Measurements from ENCODE around the gene HES2. TPM values are rescaled to one million over a fixed set of nuclear protein-coding genes. Genes with fewer than 3 reads are reported as not detected.

Gene HES2
- total RNA-seq, 2 donors from 2014 or later, result not detected

DNA sequence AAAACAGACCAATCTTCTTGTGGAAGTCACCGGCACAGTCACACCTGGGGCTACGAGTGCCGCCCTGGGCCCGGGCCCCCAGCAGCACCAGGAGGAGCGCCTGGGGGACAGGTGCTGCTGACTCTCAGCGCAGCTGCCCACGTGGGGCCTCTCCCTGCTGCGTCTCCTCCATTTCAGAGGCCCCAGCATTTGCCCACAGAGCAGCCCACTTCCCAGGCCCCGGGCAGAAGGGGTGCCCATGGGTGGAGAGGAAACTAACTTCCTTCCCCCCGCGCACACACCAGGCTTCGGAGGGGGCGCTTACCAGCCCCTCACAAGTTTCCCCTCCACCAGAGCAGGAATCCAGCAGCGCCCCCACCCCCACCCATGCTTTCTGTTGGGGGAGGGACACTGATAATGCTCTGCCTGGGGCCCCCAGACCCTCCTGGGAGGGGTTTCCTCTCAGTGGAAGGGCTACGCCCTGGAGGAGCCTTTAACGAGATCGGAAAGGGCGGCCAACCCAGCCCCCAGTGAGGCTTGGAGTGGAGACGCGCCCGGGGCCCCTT, 45.8 kb upstream of the HES2 start:
- no peak for DNase-seq
- H3K27ac ChIP-seq (ENCODE audit: low read depth, low read length), result no peak overlapping the region
- no peaks in the 10 kb centered on the region for H3K9me3 ChIP-seq (ENCODE audit: control insufficient read depth, low read length)
- H3K36me3 Mint-ChIP-seq (ENCODE audit: low read depth), result peaks cover 51% of the 10 kb centered on the region
- H3K27ac Mint-ChIP-seq, result no peak overlapping the region
- peaks cover 14% of the 10 kb centered on the region for H3K36me3 ChIP-seq (ENCODE audit: control insufficient read depth, insufficient read depth, low read length)
- H3K9ac ChIP-seq (ENCODE audit: extremely low read depth, low read length, poor library complexity, severe bottlenecking), result no peak overlapping the region
- H3K4me3 ChIP-seq (ENCODE audit: low read length), result no peak overlapping the region
- H3K27me3 Mint-ChIP-seq (ENCODE audit: insufficient read depth), result peaks cover 16% of the 10 kb centered on the region
- no peak overlapping the region for H3K4me3 Mint-ChIP-seq
- WGBS, 2 experiments (ENCODE audit: insufficient coverage in 1 of 2, insufficient read length in 1 of 2), result 85 to 89% methylated on average over 16 to 21 of the region's 21 CpGs
- H3K27me3 ChIP-seq (ENCODE audit: control insufficient read depth, insufficient read depth, low read length, poor library complexity, severe bottlenecking), result no peaks in the 10 kb centered on the region
- no peaks in the 10 kb centered on the region for H3K9me3 Mint-ChIP-seq
- H3K4me1 Mint-ChIP-seq, result peaks cover 2% of the 10 kb centered on the region
- no peaks in the 10 kb centered on the region for H3K4me1 ChIP-seq (ENCODE audit: control insufficient read depth, insufficient read depth, low read length)
- TF ChIP-seq CTCF (conservative IDR thresholded peaks at IDR 0.05), result no peak

DNA sequence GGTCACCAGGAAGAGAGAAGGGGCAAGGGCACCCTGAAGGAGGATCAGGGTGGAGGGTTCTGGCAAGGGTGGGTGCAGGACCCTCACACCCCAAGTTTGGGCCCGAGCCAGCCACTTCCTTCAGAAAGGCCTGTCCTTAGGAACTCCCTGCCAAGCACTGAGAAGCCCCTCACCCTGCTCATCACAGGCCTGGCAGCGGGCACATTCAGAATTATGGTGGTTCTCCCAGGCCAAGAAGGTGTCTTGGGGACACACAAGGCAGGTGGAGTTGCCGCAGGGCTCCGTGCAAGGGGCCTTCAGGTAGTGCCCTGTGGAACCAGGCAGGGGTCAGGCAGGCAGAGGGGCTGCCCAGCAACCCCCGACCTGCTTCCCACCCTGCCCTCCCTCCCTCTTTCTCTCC, 45.2 kb upstream of the HES2 start:
- Mint-ChIP-seq H3K4me3 (no peak overlapping the region), H3K27me3 (ENCODE audit: insufficient read depth) (peaks cover 16% of the 10 kb centered on the region), H3K9me3 (no peaks in the 10 kb centered on the region), H3K27ac (no peak overlapping the region), H3K4me1 (peaks cover 2% of the 10 kb centered on the region), H3K36me3 (ENCODE audit: low read depth) (peaks cover 45% of the 10 kb centered on the region)
- 86 to 93% methylated on average over 5 of the region's 5 CpGs for WGBS, 2 experiments (ENCODE audit: insufficient coverage in 1 of 2, insufficient read length in 1 of 2)
- Histone ChIP-seq H3K27me3 (ENCODE audit: control insufficient read depth, insufficient read depth, low read length, poor library complexity, severe bottlenecking) (no peaks in the 10 kb centered on the region), H3K27ac (ENCODE audit: low read depth, low read length) (no peak overlapping the region), H3K4me3 (ENCODE audit: low read length) (no peak overlapping the region), H3K9me3 (ENCODE audit: control insufficient read depth, low read length) (no peaks in the 10 kb centered on the region), H3K4me1 (ENCODE audit: control insufficient read depth, insufficient read depth, low read length) (no peaks in the 10 kb centered on the region), H3K9ac (ENCODE audit: extremely low read depth, low read length, poor library complexity, severe bottlenecking) (no peak overlapping the region), H3K36me3 (ENCODE audit: control insufficient read depth, insufficient read depth, low read length) (peaks cover 14% of the 10 kb centered on the region)
- TF ChIP-seq CTCF (conservative IDR thresholded peaks at IDR 0.05), result no peak
- no peak for DNase-seq

DNA sequence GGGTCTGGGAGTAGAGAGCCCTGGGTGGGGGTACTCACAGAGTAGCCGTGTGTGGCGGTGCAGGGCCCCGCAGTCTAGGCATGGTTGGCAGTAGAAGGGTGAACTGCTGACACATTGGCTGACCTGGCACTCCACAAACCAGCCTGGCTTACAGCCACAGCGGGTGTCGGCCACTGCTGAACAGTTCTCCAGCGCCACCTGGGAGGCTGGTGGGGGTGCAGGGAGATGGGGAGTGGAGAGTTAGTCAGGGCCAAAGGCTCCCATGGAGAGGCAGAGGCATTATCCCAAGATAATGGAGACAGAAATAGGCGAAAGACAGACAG, 44.8 kb upstream of the HES2 start:
- H3K27me3 Mint-ChIP-seq (ENCODE audit: insufficient read depth), result peaks cover 17% of the 10 kb centered on the region
- WGBS, 2 experiments (ENCODE audit: insufficient coverage in 1 of 2, insufficient read length in 1 of 2), result 85 to 94% methylated on average over 5 to 7 of the region's 7 CpGs
- no peak overlapping the region for H3K27ac Mint-ChIP-seq
- peaks cover 41% of the 10 kb centered on the region for H3K36me3 Mint-ChIP-seq (ENCODE audit: low read depth)
- H3K36me3 ChIP-seq (ENCODE audit: control insufficient read depth, insufficient read depth, low read length), result peaks cover 10% of the 10 kb centered on the region
- no peaks in the 10 kb centered on the region for H3K4me1 ChIP-seq (ENCODE audit: control insufficient read depth, insufficient read depth, low read length)
- no peak overlapping the region for H3K27ac ChIP-seq (ENCODE audit: low read depth, low read length)
- TF ChIP-seq CTCF (conservative IDR thresholded peaks at IDR 0.05), result no peak
- no peak overlapping the region for H3K4me3 Mint-ChIP-seq
- H3K9ac ChIP-seq (ENCODE audit: extremely low read depth, low read length, poor library complexity, severe bottlenecking), result no peak overlapping the region
- peak; percentile 80 for DNase-seq
- H3K9me3 ChIP-seq (ENCODE audit: control insufficient read depth, low read length), result no peaks in the 10 kb centered on the region
- no peak overlapping the region for H3K4me3 ChIP-seq (ENCODE audit: low read length)
- no peaks in the 10 kb centered on the region for H3K9me3 Mint-ChIP-seq
- H3K27me3 ChIP-seq (ENCODE audit: control insufficient read depth, insufficient read depth, low read length, poor library complexity, severe bottlenecking), result no peaks in the 10 kb centered on the region
- H3K4me1 Mint-ChIP-seq, result peaks cover 2% of the 10 kb centered on the region

All from endodermal cell (in vitro differentiated cells).